SK-N-SH treated with all-trans-retinoic acid at 6 μM for 48 hours (cell line): ENCODE results near the gene SCO2.

ENCODE experiments used
- ATAC-seq: fragments of 200-7000 bp; cut with Tn5 transposase; 3 replicates; pipeline ENCODE4 v1.9.1; 2020; ENCODE audit warnings: mild to moderate bottlenecking, moderate library complexity
- ARNTL ChIP-seq: fragments of 450-650 bp; formaldehyde crosslinking; IDR thresholded peaks from 2 replicates; pipeline ENCODE4 v1.5.0; 2020; ENCODE audit warnings: low read depth, mild to moderate bottlenecking, moderate library complexity, borderline replicate concordance
- CREB5 ChIP-seq: fragments of 250-450 bp; sonication (Bioruptor Pico); IDR thresholded peaks from 2 replicates; pipeline ENCODE4 v1.5.1; 2020; ENCODE audit warnings: low read depth, mild to moderate bottlenecking, moderate library complexity
- CSDC2 ChIP-seq: fragments of 250-450 bp; sonication (Bioruptor Pico); IDR thresholded peaks from 2 replicates; pipeline ENCODE4 v1.5.0; 2020; ENCODE audit warnings: mild to moderate bottlenecking, moderate library complexity
- CSRNP3 ChIP-seq: fragments of 250-450 bp; sonication (Bioruptor Pico); IDR thresholded peaks from 2 replicates; pipeline ENCODE4 v1.5.1; 2021; ENCODE audit warnings: mild to moderate bottlenecking, moderate library complexity
- ESRRG ChIP-seq: fragments of 250-450 bp; sonication (Bioruptor Pico); IDR thresholded peaks from 2 replicates; pipeline ENCODE4 v1.6.1; 2021; ENCODE audit warnings: mild to moderate bottlenecking
- ISL1 ChIP-seq: fragments of 250-450 bp; sonication (Bioruptor Pico); IDR thresholded peaks from 2 replicates; pipeline ENCODE4 v2.1.2; 2022; ENCODE audit warnings: mild to moderate bottlenecking, moderate library complexity
- POU6F1 ChIP-seq: fragments of 250-450 bp; sonication (Bioruptor Pico); IDR thresholded peaks from 2 replicates; pipeline ENCODE4 v1.8.0; 2021; ENCODE audit warnings: low read depth, mild to moderate bottlenecking, moderate library complexity, borderline replicate concordance
- PPARA ChIP-seq: fragments of 250-450 bp; sonication (Bioruptor Pico); IDR thresholded peaks from 2 replicates; pipeline ENCODE4 v1.5.0; 2020; ENCODE audit warnings: mild to moderate bottlenecking, borderline replicate concordance
- SNAI2 ChIP-seq: fragments of 250-450 bp; sonication (Bioruptor Pico); IDR thresholded peaks from 2 replicates; pipeline ENCODE4 v1.5.0; 2020; ENCODE audit warnings: mild to moderate bottlenecking, moderate library complexity
- TCF4 ChIP-seq: fragments of 250-450 bp; sonication (Bioruptor Pico); IDR thresholded peaks from 2 replicates; pipeline ENCODE4 v1.8.0; 2021; ENCODE audit warnings: mild to moderate bottlenecking, moderate library complexity, borderline replicate concordance
- TOX ChIP-seq: fragments of 250-450 bp; sonication (Bioruptor Pico); IDR thresholded peaks from 2 replicates; pipeline ENCODE4 v1.8.0; 2021; ENCODE audit warnings: mild to moderate bottlenecking, moderate library complexity, borderline replicate concordance
- TSHZ2 ChIP-seq: fragments of 250-450 bp; sonication (Bioruptor Pico); IDR thresholded peaks from 2 replicates; pipeline ENCODE4 v1.5.0; 2020; ENCODE audit warnings: mild to moderate bottlenecking, moderate library complexity
- ZFP3 ChIP-seq: fragments of 250-450 bp; sonication (Bioruptor Pico); IDR thresholded peaks from 2 replicates; pipeline ENCODE4 v1.5.0; 2020; ENCODE audit warnings: mild to moderate bottlenecking, moderate library complexity
- ZNF70 ChIP-seq: fragments of 450-650 bp; formaldehyde crosslinking; IDR thresholded peaks from 2 replicates; pipeline ENCODE4 v1.5.0; 2020; ENCODE audit warnings: mild to moderate bottlenecking, moderate library complexity
- ZNF8 ChIP-seq: fragments of 450-650 bp; formaldehyde crosslinking; IDR thresholded peaks from 2 replicates; pipeline ENCODE4 v1.5.0; 2020; ENCODE audit warnings: mild to moderate bottlenecking, moderate library complexity

Gene SCO2

GRCh38 chr22:50476868-50477267 lies 48.5 kb downstream of the SCO2 start (continued):
- TF ChIP-seq CSRNP3 (no peak), CSDC2 (CRISPR knock-in tag) (no peak)
- TF ChIP-seq, all 23 proteins: peak for 0

- peak; percentile 3; the same call in 2 of the 3 replicates for ATAC-seq
- TF ChIP-seq TSHZ2 (CRISPR knock-in tag) = no peak
- TF ChIP-seq ESRRG (CRISPR knock-in tag) = no peak
- no peak for TF ChIP-seq ARNTL (CRISPR knock-in tag)
- TF ChIP-seq SNAI2 = no peak
- no peak for TF ChIP-seq ZNF8 (CRISPR knock-in tag)
- no peak for TF ChIP-seq CREB5 (CRISPR knock-in tag)
- TF ChIP-seq ZFP3 (CRISPR knock-in tag) = no peak
- no peak for TF ChIP-seq PPARA (CRISPR knock-in tag)
- no peak for TF ChIP-seq ZNF70 (CRISPR knock-in tag)
- no peak for TF ChIP-seq CSRNP3
- no peak for TF ChIP-seq POU6F1 (CRISPR knock-in tag)
- TF ChIP-seq TCF4 (CRISPR knock-in tag) = no peak
- TF ChIP-seq, all 23 proteins: peak for 0
Measured at GRCh38 chr22:50475652-50476002, 49.8 kb downstream of the SCO2 start.

GRCh38 chr22:50474710-50475651 lies 50.4 kb downstream of the SCO2 start, which contains the start of gene SBF1:
SBF1 (minus strand) TSS chr22:50475035; CDS start chr22:50474840, 195 bp downstream.
- TF ChIP-seq TSHZ2 (CRISPR knock-in tag) (no peak), ISL1 (CRISPR knock-in tag) (no peak), TOX (CRISPR knock-in tag) (no peak)
- peak; percentile 94 for ATAC-seq
